ENCODE results near the gene RBM34. TPM values are rescaled to one million over a fixed set of nuclear protein-coding genes. Genes with fewer than 3 reads are reported as not detected.
A peak's percentile ranks its signal among the peaks of the same experiment; 100 is the strongest.

RBM34 gene
- total RNA-seq, 1 experiment from 2014 or later = 184 TPM

DNA sequence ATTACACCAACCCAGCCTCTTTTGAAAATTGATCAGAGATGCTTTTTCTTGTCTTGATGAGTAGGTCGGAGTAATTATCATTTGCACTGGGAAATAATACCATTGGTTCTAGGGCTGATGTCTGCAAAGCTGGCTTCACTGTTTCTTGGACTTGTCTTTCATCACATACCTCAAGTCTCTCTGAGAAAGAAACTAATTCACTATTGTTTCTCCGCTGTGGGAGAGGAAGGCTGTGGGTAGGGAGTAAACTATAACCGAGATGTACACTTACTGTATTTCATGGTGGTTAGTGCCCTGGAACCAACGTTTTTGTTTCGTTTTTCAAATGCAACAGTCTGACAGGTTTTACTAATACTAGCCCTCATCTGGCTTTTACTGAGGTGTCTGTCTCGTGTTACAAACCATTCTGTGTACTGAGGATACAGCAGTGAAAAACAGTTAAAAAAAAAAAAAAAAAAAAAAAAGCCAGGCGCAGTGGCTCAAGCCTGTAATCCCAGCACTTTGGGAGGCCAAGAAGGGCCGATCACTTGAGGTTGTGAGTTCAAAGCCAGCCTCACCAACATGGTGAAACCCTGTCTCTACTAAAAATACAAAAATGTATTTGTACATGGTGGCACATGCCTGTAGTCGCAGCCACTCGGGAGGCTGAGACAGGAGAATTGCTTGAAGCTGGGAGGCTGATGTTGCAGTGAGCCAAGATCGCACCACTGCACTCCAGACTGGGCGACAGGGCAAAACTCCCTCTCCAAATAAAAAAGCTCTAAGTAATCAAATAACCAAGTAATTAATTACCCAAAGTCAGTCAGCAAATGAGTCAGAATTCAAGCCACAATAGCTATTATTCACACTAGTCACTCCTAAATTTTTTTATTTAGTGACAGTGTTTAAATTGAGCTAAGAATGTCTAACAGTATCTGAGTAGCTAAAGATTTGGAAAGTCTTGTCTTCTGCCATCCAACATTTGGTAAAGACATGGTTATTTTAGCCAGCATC, 55.7 kb downstream of the RBM34 start:
- peak overlapping the region; percentile 33 for H3K27ac Mint-ChIP-seq (ENCODE audit: low read depth, unreplicated experiment)
- intact Hi-C loops (cut with micrococcal nuclease) = loop anchor here (2.0 kb wide), 1 partner anchor 865 kb away; no protein-coding TSS in a partner anchor
- CTCF ChIA-PET = interaction anchor here (0.6 to 7.8 kb wide), 44 partner anchors 9 to 841 kb away, joined by 3 to 108 read pairs (median 4); partner anchors contain the start of gene TOMM20
- POLR2A ChIA-PET = interaction anchor here (0.5 to 6.8 kb wide), 26 partner anchors 8 to 628 kb away, joined by 3 to 149 read pairs (median 3); partner anchors contain the start of genes IRF2BP2, RBM34 and TOMM20
- BruUV-seq (replicated peaks) = no TSS peak
- DNase-seq (ENCODE audit: unreplicated experiment) = peak; percentile 51
- H3K36me3 Mint-ChIP-seq (ENCODE audit: insufficient read depth, unreplicated experiment) = peaks cover 57% of the 10 kb centered on the region
- peaks cover 29% of the 10 kb centered on the region for H3K4me1 Mint-ChIP-seq (ENCODE audit: insufficient read depth, unreplicated experiment)
- H3K4me3 Mint-ChIP-seq (ENCODE audit: unreplicated experiment) = peak overlapping the region; percentile 59
- no peaks in the 10 kb centered on the region for H3K27me3 Mint-ChIP-seq (ENCODE audit: insufficient read depth, unreplicated experiment)
- TF ChIP-seq, protein P1, sequence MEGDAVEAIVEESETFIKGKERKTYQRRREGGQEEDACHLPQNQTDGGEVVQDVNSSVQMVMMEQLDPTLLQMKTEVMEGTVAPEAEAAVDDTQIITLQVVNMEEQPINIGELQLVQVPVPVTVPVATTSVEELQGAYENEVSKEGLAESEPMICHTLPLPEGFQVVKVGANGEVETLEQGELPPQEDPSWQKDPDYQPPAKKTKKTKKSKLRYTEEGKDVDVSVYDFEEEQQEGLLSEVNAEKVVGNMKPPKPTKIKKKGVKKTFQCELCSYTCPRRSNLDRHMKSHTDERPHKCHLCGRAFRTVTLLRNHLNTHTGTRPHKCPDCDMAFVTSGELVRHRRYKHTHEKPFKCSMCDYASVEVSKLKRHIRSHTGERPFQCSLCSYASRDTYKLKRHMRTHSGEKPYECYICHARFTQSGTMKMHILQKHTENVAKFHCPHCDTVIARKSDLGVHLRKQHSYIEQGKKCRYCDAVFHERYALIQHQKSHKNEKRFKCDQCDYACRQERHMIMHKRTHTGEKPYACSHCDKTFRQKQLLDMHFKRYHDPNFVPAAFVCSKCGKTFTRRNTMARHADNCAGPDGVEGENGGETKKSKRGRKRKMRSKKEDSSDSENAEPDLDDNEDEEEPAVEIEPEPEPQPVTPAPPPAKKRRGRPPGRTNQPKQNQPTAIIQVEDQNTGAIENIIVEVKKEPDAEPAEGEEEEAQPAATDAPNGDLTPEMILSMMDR (IDR thresholded peaks at IDR 0.05; ENCODE audit: unreplicated experiment) = no peak
- H3K9me3 Mint-ChIP-seq (ENCODE audit: unreplicated experiment) = no peaks in the 10 kb centered on the region

DNA sequence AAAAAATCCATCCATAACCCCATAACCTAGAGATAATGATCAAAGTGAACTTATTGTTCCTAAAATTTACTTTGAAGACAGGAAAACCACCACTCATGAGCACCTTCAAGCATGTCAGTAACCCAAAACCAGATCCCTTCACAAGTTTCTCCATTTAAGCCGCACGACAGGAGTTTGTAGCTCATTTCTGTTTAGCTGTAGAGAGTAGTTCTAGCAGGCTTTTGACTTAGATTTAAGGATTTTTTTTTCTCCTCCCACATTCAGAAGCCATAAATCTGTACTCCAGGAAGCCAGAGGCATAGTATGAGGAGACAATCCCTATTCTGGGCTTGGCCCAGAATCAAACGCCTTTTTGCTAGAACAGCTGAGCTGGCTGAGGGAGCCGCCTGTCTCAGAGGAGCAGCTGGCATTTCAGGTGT, 58.0 kb downstream of the RBM34 start:
- ChIA-PET POLR2A (interaction anchor here (0.6 to 2.1 kb wide), 6 partner anchors 18 to 607 kb away, joined by 3 to 8 read pairs (median 5); partner anchors contain the start of gene RBM34), CTCF (interaction anchor here (0.5 to 7.8 kb wide), 21 partner anchors 7 to 718 kb away, joined by 3 to 108 read pairs (median 4); partner anchors contain the start of gene TOMM20)
- Mint-ChIP-seq H3K27ac (ENCODE audit: low read depth, unreplicated experiment) (no peak overlapping the region), H3K27me3 (ENCODE audit: insufficient read depth, unreplicated experiment) (no peaks in the 10 kb centered on the region), H3K4me3 (ENCODE audit: unreplicated experiment) (no peak overlapping the region), H3K36me3 (ENCODE audit: insufficient read depth, unreplicated experiment) (peaks cover 38% of the 10 kb centered on the region), H3K9me3 (ENCODE audit: unreplicated experiment) (no peaks in the 10 kb centered on the region), H3K4me1 (ENCODE audit: insufficient read depth, unreplicated experiment) (peaks cover 29% of the 10 kb centered on the region)
- TF ChIP-seq, protein P1 (IDR thresholded peaks at IDR 0.05; ENCODE audit: unreplicated experiment) = no peak
- DNase-seq (ENCODE audit: unreplicated experiment) = no peak
- intact Hi-C loops (cut with micrococcal nuclease) = loop anchor here (5.0 kb wide), 1 partner anchor 224 kb away; the partner anchor contains the start of genes ARID4B and GGPS1
- BruUV-seq (replicated peaks) = no TSS peak

DNA sequence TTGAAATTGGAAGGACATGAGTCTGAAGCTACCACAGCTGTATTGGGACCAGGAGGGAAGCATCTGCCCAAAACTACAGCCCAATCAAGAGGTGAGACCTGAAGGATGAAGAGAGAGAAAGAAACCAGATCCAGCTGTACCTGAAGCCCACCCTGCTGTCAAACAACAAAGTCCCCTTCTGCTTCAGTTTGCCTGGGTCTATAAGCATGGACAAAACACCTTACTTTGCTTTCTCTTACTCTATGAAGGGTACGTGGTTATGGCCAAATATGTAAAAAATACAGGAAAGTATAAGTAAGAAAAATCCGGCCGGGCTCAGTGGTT, 58.8 kb downstream of the RBM34 start:
- Mint-ChIP-seq H3K27me3 (ENCODE audit: insufficient read depth, unreplicated experiment) (no peaks in the 10 kb centered on the region), H3K4me1 (ENCODE audit: insufficient read depth, unreplicated experiment) (peaks cover 29% of the 10 kb centered on the region), H3K27ac (ENCODE audit: low read depth, unreplicated experiment) (peak overlapping the region; percentile 59), H3K9me3 (ENCODE audit: unreplicated experiment) (no peaks in the 10 kb centered on the region), H3K4me3 (ENCODE audit: unreplicated experiment) (peak overlapping the region; percentile 17), H3K36me3 (ENCODE audit: insufficient read depth, unreplicated experiment) (peaks cover 31% of the 10 kb centered on the region)
- intact Hi-C loops (cut with micrococcal nuclease) = loop anchor here (5.0 kb wide), 1 partner anchor 225 kb away; the partner anchor contains the start of genes ARID4B and GGPS1
- BruUV-seq (replicated peaks) = TSS peak; percentile 68
- POLR2A ChIA-PET = interaction anchor here (0.7 to 2.1 kb wide), 6 partner anchors 9 to 607 kb away, joined by 3 to 8 read pairs (median 5); partner anchors contain the start of genes RBM34 and TOMM20
- TF ChIP-seq, protein P1 (IDR thresholded peaks at IDR 0.05; ENCODE audit: unreplicated experiment) = no peak
- no peak for DNase-seq (ENCODE audit: unreplicated experiment)
- CTCF ChIA-PET = interaction anchor here (0.5 to 4.4 kb wide), 9 partner anchors 9 to 719 kb away, joined by 3 to 27 read pairs (median 3); no protein-coding TSS in a partner anchor
